ENCODE measurements around the gene CDK18.

The CDK18 gene

DNA sequence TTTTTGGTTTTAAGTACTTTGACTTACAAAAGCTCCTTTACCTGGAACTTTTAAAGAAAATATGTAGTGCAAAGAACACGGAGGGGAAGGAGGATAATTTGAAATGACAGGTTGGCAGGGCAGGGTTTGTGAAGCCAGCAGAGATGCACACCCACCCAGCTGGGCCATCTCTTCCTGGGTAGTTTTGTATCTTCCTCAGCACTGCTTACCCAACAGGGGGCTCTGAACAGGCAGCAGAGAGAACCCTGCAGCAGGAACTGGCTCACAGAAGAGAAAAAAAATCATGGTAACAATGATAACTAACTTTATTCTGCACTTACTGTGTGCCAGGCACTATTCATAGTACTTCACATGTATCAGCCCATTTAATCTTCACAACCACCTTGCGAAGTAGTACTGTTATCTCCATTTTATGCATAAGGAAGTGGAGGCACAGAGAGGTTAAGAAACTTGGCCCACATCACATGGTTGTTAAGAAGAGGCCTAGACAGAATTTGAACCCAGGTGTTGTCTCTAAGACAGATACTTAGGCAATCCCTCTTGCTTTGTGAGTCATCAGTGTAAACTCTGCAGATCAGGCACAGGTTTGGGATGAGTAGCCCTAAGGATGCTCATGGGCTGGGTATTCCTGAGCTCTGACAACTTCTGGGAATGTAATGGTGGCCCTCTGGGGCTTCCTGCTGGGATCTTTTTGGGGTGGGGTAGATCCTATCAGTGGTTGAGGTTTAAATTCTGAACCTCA lies 66.5 kb downstream of the CDK18 start:
- Histone ChIP-seq H3K27me3 (ENCODE audit: insufficient read depth, low read length) (peaks cover 70% of the 10 kb centered on the region), H3K4me1 (ENCODE audit: insufficient read depth, low read length) (peaks cover 2% of the 10 kb centered on the region), H3K9me3 (ENCODE audit: low read length) (no peaks in the 10 kb centered on the region), H3K4me3 (ENCODE audit: low read length) (no peak overlapping the region), H2AFZ (ENCODE audit: low read depth, low read length) (no peak overlapping the region), H3K36me3 (ENCODE audit: insufficient read depth, low read length) (no peaks in the 10 kb centered on the region)

GRCh38 chr1:205571747-205572146 lies 67.3 kb downstream of the CDK18 start:
- Histone ChIP-seq H2AFZ (ENCODE audit: low read depth, low read length) (no peak overlapping the region), H3K27me3 (ENCODE audit: insufficient read depth, low read length) (peaks cover 66% of the 10 kb centered on the region), H3K4me3 (ENCODE audit: low read length) (no peak overlapping the region), H3K9me3 (ENCODE audit: low read length) (no peaks in the 10 kb centered on the region), H3K36me3 (ENCODE audit: insufficient read depth, low read length) (no peaks in the 10 kb centered on the region), H3K4me1 (ENCODE audit: insufficient read depth, low read length) (peaks cover 2% of the 10 kb centered on the region)

DNA sequence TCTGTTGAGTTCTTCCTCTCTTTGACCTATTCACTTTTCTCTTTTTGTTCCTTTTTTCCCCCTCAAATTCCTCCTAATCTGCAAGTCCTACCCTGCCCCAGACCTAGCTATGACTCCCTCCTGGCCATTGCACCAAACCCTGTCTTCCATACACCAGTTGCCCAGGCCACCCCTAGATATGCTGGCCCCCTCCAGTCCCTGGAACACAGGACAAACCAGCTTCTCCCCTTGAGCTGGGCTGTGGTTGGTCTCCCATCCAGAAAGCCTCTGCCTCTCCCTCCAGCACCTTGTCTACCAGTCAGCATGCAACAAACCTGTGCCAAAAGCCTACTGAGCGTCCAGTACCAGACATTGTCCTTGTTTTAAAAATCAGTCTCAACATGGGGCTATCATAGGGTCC lies 68.0 kb downstream of the CDK18 start:
- Histone ChIP-seq H3K4me3 (ENCODE audit: low read length) (no peak overlapping the region), H2AFZ (ENCODE audit: low read depth, low read length) (no peak overlapping the region), H3K27me3 (ENCODE audit: insufficient read depth, low read length) (peaks cover 66% of the 10 kb centered on the region), H3K36me3 (ENCODE audit: insufficient read depth, low read length) (no peaks in the 10 kb centered on the region), H3K9me3 (ENCODE audit: low read length) (no peaks in the 10 kb centered on the region), H3K4me1 (ENCODE audit: insufficient read depth, low read length) (peaks cover 2% of the 10 kb centered on the region)

DNA sequence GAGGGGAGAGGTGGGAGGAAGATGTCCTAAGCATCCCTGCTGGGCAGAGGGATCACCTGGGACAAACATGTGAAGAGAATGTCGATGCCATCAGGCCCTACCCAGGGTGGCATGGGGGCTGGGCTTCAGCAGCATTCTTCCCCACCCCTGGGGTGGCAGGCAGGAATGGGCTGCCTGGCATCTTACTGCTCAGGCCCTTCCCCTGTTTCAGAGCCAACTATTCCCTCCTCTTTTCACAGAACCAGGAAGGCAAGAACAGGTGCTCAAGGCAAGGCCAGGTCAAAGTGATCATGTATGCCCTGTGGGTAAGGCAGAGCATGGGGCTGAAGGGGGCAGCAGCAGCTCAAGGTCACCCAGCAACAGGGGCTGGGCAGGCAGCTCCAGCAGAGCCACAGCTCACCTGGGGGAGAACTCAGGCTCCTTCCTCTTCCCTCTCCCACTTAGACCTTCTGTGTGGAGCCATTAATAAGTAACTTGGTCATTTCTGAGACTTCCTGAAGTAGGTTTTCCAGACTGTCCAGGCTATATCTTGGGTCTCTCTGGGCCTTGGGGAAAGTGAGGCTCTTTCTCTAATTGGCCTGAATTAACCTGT lies 70.9 kb downstream of the CDK18 start:
- Histone ChIP-seq H2AFZ (ENCODE audit: low read depth, low read length) (no peak overlapping the region), H3K36me3 (ENCODE audit: insufficient read depth, low read length) (no peaks in the 10 kb centered on the region), H3K4me3 (ENCODE audit: low read length) (no peak overlapping the region), H3K27me3 (ENCODE audit: insufficient read depth, low read length) (peaks cover 67% of the 10 kb centered on the region), H3K9me3 (ENCODE audit: low read length) (no peaks in the 10 kb centered on the region), H3K4me1 (ENCODE audit: insufficient read depth, low read length) (no peaks in the 10 kb centered on the region)

DNA sequence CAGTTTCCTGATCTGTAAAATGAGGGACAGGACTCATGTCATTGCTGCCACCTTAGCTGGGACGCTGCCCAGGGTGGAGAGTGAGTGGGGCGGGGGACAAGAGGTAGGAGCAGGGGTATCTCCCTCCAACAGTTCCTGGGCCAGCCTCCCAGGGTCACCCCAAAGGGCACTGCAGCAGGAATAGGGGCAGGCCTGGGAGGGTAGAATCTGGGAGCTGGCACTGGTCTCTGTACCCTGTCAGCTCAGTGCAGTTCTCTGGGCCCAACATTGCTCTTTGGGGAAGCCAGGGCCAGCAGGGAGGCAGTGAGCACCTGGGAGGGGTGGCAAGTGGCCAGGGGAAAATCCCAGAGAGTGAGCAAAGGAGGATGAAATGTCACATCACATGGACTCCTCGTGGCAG lies 71.5 kb downstream of the CDK18 start:
- peaks cover 66% of the 10 kb centered on the region for H3K27me3 ChIP-seq (ENCODE audit: insufficient read depth, low read length)
- H3K9me3 ChIP-seq (ENCODE audit: low read length), result no peaks in the 10 kb centered on the region
- no peaks in the 10 kb centered on the region for H3K36me3 ChIP-seq (ENCODE audit: insufficient read depth, low read length)
- no peaks in the 10 kb centered on the region for H3K4me1 ChIP-seq (ENCODE audit: insufficient read depth, low read length)
- H2AFZ ChIP-seq (ENCODE audit: low read depth, low read length), result no peak overlapping the region
- H3K4me3 ChIP-seq (ENCODE audit: low read length), result no peak overlapping the region

GRCh38 chr1:205576805-205577761 lies 72.6 kb downstream of the CDK18 start:
- Histone ChIP-seq H3K9me3 (ENCODE audit: low read length) (no peaks in the 10 kb centered on the region), H3K27me3 (ENCODE audit: insufficient read depth, low read length) (peaks cover 64% of the 10 kb centered on the region), H3K4me3 (ENCODE audit: low read length) (no peak overlapping the region), H2AFZ (ENCODE audit: low read depth, low read length) (no peak overlapping the region), H3K4me1 (ENCODE audit: insufficient read depth, low read length) (no peaks in the 10 kb centered on the region), H3K36me3 (ENCODE audit: insufficient read depth, low read length) (no peaks in the 10 kb centered on the region)

DNA sequence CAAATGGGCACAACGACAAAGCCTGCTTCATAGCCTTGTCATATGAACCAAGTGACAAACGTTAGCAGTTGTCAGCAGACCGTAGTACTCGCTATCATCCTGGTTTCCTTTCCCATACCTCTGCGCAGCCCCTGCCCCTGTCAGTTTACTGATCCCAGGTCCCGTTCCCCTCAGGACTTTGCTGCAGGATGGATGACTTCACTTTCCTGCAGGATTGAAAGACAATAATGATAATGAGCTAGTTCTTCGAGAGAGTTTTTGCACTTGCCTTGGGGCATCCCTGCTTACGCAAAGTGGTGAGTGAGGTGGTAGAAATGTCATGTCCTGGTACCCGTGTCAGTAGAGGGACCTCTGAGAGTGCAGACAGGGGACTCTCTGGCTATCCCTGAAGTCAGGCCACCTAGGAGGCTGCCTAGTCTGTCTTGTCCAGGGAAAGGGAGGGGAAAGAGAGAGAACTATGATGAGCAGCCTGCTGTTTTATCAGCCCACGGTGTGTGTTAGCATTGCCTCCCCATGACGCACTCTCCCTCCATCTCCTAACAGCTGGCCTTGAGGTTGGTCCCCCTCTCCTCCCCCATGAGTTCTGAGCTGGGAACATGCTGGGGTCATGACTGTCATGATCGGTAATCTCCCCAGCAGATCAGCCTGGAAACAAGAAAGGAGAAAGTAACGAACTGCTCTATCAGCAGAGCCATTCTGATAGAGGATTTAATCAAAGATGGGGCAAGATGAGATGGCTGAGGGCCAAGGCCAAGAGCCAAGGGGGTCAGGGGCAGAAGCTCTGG lies 73.6 kb downstream of the CDK18 start:
- no peak overlapping the region for H3K4me3 ChIP-seq (ENCODE audit: low read length)
- H2AFZ ChIP-seq (ENCODE audit: low read depth, low read length), result no peak overlapping the region
- H3K4me1 ChIP-seq (ENCODE audit: insufficient read depth, low read length), result no peaks in the 10 kb centered on the region
- peaks cover 58% of the 10 kb centered on the region for H3K27me3 ChIP-seq (ENCODE audit: insufficient read depth, low read length)
- H3K9me3 ChIP-seq (ENCODE audit: low read length), result no peaks in the 10 kb centered on the region
- H3K36me3 ChIP-seq (ENCODE audit: insufficient read depth, low read length), result no peaks in the 10 kb centered on the region

DNA sequence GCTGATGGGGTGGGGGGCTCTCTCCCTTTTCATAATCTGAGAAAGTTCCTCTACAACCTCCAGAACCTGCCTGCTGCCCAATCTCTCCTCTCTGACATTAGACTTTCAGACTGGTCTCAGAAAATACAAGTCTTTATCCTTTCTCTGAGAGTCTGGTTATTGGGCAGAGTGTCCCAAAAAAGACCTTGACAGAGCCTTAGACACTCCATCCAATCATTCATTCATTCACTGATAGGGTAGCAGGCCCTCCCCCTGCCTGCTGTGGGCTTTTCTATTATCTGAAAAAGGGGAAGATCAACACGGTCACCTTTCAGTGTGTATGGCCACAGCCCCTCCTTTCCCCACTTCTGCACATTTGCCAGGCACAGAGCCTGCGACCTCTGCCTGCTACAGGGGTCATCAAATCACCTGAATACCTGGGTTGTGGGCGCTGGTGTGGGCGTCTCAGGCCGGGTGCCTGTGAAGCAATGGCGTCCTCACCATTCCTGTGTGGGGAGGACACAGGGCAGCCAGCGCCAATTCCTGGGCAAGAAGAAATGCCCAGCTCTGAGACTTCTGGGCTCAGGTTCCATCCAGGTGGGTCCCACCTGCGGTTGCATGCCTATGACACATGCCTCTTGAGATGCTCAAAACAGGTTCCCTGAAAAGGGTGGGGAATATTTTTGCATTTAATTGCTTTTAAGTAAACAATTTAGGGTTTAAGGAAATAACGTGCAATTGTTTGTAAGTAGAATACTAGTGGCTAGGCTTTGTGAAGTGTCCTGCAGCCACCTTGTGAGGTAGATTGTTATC lies 74.5 kb downstream of the CDK18 start:
- H3K27me3 ChIP-seq (ENCODE audit: insufficient read depth, low read length), result peaks cover 63% of the 10 kb centered on the region

GRCh38 chr1:205579711-205580110 lies 75.2 kb downstream of the CDK18 start:
- peaks cover 63% of the 10 kb centered on the region for H3K27me3 ChIP-seq (ENCODE audit: insufficient read depth, low read length)
- H3K36me3 ChIP-seq (ENCODE audit: insufficient read depth, low read length), result no peaks in the 10 kb centered on the region
- H3K9me3 ChIP-seq (ENCODE audit: low read length), result no peaks in the 10 kb centered on the region
- H3K4me1 ChIP-seq (ENCODE audit: insufficient read depth, low read length), result no peaks in the 10 kb centered on the region
- H3K4me3 ChIP-seq (ENCODE audit: low read length), result no peak overlapping the region
- H2AFZ ChIP-seq (ENCODE audit: low read depth, low read length), result no peak overlapping the region

More for the DNA sequence above, 74.5 kb downstream of the CDK18 start:
- Histone ChIP-seq H3K4me1 (ENCODE audit: insufficient read depth, low read length) (no peaks in the 10 kb centered on the region), H2AFZ (ENCODE audit: low read depth, low read length) (no peak overlapping the region), H3K4me3 (ENCODE audit: low read length) (no peak overlapping the region), H3K9me3 (ENCODE audit: low read length) (no peaks in the 10 kb centered on the region), H3K36me3 (ENCODE audit: insufficient read depth, low read length) (no peaks in the 10 kb centered on the region)

DNA sequence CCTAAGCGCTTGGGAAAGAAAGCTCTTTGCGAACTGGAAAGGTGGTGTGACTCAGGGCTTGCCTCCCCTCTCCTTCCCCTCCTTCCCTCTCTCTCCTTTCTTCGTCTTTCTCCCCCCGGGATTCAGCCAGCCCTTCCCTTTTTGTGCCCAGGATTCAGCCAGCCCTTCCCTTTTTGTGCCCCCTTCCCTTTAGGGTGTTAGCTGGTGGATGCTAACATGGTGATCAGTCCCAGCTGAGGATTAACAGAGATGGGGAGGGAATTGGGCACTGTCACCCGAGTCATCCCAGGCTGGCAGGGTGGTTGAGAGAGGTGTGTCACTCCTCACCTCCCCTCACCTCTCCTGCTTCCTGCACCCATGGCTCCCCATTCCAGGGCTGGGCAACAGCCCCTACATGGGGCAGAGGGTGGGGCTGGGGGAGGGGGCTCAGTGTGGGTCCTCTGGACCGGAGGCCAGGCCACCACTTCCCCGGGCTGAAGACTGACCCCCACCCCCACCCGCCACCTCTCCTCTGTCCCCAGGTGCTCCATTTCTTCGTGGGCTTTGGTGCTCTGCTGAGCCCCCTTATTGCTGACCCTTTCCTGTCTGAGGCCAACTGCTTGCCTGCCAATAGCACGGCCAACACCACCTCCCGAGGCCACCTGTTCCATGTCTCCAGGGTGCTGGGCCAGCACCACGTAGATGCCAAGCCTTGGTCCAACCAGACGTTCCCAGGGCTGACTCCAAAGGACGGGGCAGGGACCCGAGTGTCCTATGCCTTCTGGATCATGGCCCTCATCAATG lies 75.9 kb downstream of the CDK18 start:
- H3K27me3 ChIP-seq (ENCODE audit: insufficient read depth, low read length), result peaks cover 60% of the 10 kb centered on the region
- H3K36me3 ChIP-seq (ENCODE audit: insufficient read depth, low read length), result no peaks in the 10 kb centered on the region
- no peak overlapping the region for H3K4me3 ChIP-seq (ENCODE audit: low read length)
- no peak overlapping the region for H2AFZ ChIP-seq (ENCODE audit: low read depth, low read length)
- no peaks in the 10 kb centered on the region for H3K4me1 ChIP-seq (ENCODE audit: insufficient read depth, low read length)
- no peaks in the 10 kb centered on the region for H3K9me3 ChIP-seq (ENCODE audit: low read length)

DNA sequence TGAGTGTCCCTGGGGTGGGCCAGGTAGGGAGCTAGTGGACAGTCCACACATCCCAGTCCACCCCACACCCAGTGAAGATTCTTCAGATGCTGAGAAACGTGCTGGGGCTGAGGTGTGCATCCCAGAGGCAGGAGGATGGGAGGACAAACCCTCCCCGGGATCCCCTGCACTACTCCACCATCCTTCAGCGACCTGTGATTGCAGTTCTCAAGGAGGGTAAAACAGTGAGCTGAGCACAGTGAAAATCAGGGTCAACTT lies 76.4 kb downstream of the CDK18 start:
- Histone ChIP-seq H3K27me3 (ENCODE audit: insufficient read depth, low read length) (peaks cover 56% of the 10 kb centered on the region), H2AFZ (ENCODE audit: low read depth, low read length) (no peak overlapping the region), H3K9me3 (ENCODE audit: low read length) (no peaks in the 10 kb centered on the region), H3K36me3 (ENCODE audit: insufficient read depth, low read length) (no peaks in the 10 kb centered on the region), H3K4me3 (ENCODE audit: low read length) (no peak overlapping the region), H3K4me1 (ENCODE audit: insufficient read depth, low read length) (no peaks in the 10 kb centered on the region)
